SW 1271 (cell line): Measurements from ENCODE around the gene MYBPC3.

ENCODE experiments used
- DNase-seq, 2 experiments: peaks; one replicate each; lab custom pipeline; 2025; lab: John Stamatoyannopoulos, UW

Gene MYBPC3

GRCh38 chr11:47384498-47384897 lies 32.0 kb upstream of the MYBPC3 start:
- DNase-seq, result no peak

- no peak for DNase-seq
Observed at GRCh38 chr11:47383071-47383470, 30.6 kb upstream of the MYBPC3 start.

- no peak for DNase-seq
Observed at GRCh38 chr11:47380078-47380477, 27.6 kb upstream of the MYBPC3 start.

GRCh38 chr11:47379317-47379716 lies 26.8 kb upstream of the MYBPC3 start:
- DNase-seq, result no peak

- DNase-seq, result no peak
Observed at GRCh38 chr11:47378836-47379170, 26.3 kb upstream of the MYBPC3 start.

GRCh38 chr11:47378010-47378835 lies 25.7 kb upstream of the MYBPC3 start, which contains the start of gene SPI1:
SPI1 (minus strand) TSS chr11:47378547; CDS start chr11:47378353, 194 bp downstream.
- no peak for DNase-seq

- DNase-seq, result no peak
Observed at GRCh38 chr11:47377571-47378009, 25.1 kb upstream of the MYBPC3 start.

GRCh38 chr11:47376525-47377371 lies 24.2 kb upstream of the MYBPC3 start:
- no peak for DNase-seq

- DNase-seq, result no peak
Observed at GRCh38 chr11:47376107-47376524, 23.6 kb upstream of the MYBPC3 start.

GRCh38 chr11:47375546-47376085 lies 23.1 kb upstream of the MYBPC3 start:
- DNase-seq, result no peak

- DNase-seq, result no peak
Observed at GRCh38 chr11:47375020-47375419, 22.5 kb upstream of the MYBPC3 start.

- DNase-seq, result no peak
Observed at GRCh38 chr11:47374720-47375019, 22.2 kb upstream of the MYBPC3 start.

GRCh38 chr11:47373876-47374719 lies 21.6 kb upstream of the MYBPC3 start:
- DNase-seq, result peak; percentile 33 to 48

GRCh38 chr11:47372422-47372821 lies 19.9 kb upstream of the MYBPC3 start:
- DNase-seq, result no peak

- DNase-seq, result no peak
Observed at GRCh38 chr11:47369676-47370075, 17.2 kb upstream of the MYBPC3 start.

GRCh38 chr11:47366020-47366490 lies 13.6 kb upstream of the MYBPC3 start:
- no peak for DNase-seq

GRCh38 chr11:47361419-47361818 lies 8.9 kb upstream of the MYBPC3 start:
- DNase-seq, result no peak

GRCh38 chr11:47360341-47360740 lies 7.8 kb upstream of the MYBPC3 start:
- no peak for DNase-seq

- DNase-seq, result no peak
Observed at GRCh38 chr11:47359586-47359985, 7.1 kb upstream of the MYBPC3 start.

- DNase-seq, result no peak
Observed at GRCh38 chr11:47359162-47359561, 6.7 kb upstream of the MYBPC3 start.

- DNase-seq, result no peak
Observed at GRCh38 chr11:47358731-47359051, 6.2 kb upstream of the MYBPC3 start.
